NCI-H226 (cell line): ENCODE measurements around the gene KRT2.

ENCODE experiments used
- DNase-seq: peaks from one replicate; pipeline ENCODE4 v3.0.0-alpha.2; 2015

KRT2 gene

DNA sequence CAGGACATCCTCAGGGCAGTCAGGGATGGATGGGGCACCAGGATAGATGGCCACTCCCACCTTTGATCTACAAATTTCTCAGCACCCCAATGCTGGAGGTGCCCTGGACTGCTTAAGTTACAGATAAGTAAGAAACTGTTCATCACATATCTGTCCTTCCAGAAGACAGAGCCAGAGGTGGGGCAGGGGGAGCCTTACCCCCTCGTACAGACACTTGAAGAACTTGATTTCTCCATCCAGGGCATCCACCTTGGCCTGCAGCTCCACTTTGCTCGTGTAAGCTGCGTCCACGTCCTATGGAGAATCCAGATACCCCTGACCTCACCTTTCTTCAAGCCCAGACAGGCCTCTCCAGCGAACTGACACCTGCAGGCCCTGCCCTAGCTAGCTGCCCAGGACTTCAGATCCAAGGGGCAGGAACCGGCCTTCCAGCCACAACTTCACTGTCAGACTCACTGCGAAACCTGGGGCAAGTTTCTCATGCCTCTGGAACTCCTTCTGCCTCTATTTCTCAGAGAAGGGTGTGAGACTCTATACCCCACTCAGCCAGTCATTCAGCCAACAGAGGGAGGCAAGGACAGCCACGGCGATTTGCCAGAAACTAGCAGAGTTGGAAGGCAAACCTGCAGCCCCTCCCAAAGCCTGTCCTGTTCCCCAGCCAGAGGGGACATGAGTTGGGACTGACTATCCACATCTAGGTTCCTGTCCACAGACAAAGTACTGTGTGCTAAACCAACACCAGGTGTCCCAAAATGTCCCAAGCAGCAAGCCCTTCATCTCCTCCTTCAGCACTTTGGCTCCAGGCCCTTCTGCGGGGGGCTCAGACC, 37.4 kb downstream of the KRT2 start:
- no peak for DNase-seq

DNA sequence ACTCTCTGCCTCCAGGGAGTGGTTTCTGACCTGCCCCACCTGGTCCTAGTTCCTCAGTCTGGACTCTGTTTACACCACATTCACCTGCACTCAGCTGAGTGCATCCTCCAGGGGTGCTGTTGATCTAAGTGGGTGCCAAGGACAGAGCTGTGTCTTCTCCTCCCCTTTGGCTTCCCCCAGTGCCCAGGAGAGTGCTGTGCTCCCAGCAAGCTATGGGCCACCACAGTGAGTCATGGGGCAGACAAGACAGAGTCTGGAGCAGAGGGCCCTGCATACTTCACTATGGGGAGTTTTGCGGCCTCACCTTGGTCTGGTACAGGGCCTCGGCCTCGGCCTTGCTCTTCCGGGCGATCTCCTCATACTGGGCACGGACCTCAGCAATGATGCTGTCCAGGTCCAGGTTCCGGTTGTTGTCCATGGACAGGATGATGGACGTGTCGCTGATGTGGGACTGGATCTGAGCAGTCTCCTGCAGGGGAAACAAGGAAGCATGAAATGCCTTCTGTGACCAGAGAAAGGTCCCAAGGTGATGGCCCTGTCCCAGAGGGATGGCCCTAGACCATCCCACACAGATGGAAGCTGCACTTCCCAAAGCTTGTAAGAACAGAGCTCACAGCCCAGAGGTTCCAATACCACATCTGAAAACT, 38.5 kb downstream of the KRT2 start:
- no peak for DNase-seq

DNA sequence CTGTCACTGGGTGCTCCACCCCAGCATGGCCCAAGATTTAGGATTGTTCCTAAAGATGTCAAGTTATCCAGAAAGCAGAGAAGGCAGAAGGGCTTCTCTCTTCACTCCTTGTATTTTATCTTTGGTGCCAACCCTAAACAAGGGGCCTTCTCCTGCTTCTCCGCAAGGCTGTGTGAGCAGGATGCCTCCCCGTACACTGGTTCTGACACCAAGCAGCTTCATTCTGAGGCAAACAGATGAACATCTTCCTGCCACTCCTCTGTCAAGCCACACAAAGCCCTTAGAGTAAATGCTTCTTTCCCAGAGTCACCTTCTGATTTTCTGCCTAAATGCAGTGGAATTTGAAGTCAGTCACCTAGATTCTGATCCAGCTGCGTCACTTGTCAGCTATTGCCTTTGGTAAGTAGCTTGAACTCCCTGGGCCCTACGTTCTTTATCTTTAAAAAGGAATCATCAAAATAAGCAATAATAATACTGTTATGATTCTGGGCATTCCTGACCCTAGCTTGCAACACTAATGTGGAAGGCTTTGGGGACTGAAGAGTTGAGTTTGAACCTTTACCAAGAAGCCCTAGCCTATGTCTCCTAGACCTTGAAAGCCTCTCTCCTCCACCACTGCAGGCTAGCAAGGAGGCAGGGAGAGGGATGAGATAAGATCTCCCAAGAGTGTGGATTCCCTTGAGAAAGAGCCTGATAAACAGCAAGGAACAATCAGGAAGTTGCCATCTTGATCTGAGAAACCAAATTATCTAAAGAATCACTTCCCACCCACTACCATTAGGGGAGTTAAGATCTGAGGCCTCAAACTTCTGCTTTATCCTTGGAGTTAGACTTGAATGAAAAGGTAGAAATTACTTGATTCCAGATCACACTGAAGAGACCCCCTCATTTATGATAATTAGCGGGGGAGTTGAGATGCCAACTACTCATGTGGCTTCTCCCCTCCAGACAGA, 39.3 kb downstream of the KRT2 start:
- DNase-seq, result no peak

DNA sequence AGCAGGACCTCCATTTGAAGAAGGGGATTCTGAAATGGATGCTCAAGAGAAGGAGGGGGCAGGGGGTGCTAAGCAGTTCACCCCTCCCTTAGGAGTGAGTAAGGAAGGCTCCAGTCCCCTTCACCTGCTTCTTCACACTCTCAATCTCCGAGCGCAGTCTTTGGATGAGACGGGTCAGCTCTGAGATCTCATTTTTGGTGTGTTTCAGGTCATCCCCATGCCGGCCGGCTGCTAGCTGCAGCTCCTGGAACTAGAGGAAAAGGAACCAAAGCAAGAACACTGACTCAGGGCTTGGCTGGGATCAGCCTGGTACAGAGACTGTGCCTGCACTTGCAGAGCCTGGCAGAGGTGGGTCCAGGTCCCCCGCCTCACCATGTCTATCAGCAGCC, 40.9 kb downstream of the KRT2 start:
- no peak for DNase-seq

DNA sequence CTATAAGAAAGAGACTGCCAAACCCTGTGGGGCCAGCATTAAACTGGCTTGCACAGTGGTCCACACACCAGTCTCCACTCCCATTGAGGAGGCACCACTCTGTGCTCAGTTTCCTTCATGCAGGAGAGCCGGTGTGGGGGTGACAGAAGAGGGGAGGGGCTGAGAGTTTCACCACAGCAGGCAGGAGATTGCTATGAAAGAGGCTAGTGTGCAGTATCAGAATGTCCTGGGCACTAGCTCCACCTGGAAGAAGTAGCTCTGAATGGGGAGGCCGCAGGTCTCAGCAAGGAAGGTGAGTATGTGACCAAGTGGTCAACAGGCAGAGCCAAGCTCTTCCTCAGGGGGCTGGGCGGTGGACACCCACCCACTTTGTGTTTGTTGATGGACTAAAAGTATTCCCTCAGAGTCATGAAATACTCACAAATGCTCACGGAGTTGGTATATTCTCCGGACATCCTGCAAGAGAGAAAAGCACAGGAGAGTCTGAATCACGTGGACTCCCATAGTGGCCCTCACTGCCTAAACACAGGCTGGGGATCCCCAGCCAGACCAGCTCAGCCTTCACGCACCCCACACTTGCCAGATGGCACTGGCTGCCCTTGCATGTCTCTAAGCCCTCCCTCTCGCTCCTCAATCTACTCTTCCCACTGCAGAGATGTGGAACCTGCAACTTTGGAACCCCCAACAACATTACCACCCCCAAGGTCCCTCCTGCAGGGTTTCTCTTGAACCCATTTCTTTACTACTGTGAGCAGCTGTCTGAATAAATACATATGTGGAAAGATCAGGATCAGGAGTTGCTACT, 43.0 kb downstream of the KRT2 start:
- no peak for DNase-seq

DNA sequence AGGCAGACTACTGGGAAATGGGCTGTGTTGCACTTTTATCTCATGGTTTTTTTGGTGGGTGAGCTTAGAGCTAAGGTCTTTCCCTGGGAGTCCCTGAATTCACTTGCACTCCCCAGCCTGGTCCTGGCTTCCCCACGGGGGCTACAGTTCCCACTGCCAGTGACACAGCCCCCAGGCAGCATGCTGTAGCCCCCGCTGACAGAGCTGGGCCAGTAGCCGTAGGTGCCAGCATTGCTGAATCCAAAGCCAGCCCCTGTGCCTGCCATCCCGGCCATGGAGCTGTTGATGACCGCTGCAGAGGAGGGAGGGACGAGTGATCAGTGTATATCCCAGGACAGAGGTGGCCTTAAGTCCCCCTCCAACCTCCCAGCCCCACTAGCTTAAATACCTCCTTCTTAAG, 43.9 kb downstream of the KRT2 start:
- no peak for DNase-seq

DNA sequence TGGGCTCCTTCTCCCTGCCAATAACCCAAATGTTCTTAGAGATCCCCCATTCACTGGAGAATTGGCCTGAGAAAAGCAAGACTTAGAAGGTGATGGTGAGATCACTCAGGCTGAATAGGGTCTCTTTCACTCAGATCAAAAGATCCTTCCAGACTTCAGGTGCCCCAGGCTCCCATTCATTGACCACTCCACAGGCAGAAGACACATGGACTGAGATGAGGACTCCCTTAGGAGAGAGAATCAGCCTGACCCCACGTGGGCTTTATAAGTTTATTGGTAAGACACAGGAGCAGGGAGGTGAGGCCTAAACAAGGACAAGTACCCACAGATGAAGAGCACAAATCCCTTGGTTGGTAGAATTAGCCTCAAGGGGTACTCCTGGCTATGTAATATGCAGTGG, 44.7 kb downstream of the KRT2 start:
- DNase-seq, result no peak

DNA sequence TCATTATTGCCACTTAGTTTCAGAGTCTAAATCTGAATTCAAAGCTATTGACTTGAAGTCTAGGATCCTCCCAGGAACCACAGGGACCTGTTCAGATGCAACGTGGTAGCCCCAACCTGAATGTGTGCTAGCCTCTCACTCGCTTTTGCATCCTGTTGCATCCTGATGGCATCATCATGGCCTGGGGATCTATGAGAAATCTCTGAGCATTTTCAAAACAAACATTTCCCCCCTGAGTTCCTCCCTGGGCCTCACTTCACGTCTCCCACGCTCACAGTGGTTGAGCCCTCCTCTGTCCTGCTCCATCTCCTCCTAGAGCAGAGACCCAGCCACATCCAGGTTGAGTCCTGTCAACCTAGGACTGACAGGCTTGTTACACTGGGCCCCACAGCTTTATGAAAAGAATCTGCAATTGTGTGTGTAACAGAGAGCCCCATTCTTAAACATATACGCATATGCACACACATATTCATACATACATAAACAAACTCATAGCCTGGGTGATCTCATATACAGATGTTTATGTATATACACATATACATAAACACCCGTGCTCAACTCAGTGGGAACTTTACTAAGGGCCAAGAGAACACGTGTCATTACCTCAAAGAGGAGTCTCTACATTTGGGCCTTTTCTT, 45.3 kb downstream of the KRT2 start:
- DNase-seq, result no peak

DNA sequence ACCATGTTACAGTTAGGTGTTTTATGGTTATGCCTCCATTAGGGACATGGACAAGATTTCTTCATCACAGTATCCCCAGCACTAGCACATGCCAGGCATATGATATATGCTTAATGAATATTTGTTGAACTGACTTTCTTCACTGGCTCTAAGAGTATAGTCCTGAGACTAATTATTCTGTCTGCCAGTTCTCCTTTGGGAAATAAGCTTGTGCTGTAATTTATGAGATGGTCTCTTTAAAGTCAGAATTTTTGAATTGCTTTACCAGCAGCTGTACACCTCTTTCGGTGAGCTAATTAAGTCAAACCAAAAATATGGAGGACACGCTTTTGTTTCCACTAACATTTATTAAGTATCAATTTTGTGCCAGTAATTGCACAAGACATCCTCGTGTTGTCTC, 45.9 kb downstream of the KRT2 start:
- DNase-seq, result no peak

DNA sequence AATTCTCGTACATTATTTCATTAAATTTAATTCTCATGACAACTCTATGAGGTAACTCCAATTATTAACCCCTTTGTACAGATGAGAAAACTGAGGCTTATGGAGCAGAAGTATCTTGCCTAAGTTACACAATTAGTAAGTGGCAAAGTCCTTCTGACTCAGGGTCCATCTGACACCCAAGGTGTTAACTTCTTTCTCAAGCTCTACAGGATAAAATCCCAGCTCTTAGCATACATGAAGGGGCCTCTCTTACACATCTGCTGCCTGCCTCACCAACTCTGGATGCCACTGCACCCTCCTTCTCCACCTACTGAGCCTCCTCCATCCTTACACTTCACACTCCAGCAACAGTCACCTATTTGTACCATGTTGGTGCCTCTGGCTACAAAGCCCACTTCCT, 46.5 kb downstream of the KRT2 start:
- no peak for DNase-seq

DNA sequence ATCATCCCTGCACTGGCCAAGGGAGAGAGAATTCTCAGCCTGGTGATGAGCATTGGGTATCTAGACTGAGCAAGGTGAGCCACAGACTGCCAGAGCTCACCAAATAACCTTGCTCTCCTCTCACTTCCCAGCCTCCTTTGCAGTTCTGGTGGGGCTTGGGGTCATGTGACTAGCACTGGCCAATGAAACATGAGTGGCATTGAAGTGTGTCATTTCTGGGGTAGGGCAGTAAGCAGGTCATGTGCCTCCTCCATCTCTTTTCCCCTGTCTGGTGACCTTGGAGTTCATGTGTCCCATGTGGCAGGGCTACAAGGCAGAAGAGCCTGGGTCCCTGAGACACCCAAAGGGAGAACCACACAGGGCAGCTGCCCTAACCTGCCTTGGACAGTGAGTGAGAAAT, 47.2 kb downstream of the KRT2 start:
- DNase-seq, result no peak

DNA sequence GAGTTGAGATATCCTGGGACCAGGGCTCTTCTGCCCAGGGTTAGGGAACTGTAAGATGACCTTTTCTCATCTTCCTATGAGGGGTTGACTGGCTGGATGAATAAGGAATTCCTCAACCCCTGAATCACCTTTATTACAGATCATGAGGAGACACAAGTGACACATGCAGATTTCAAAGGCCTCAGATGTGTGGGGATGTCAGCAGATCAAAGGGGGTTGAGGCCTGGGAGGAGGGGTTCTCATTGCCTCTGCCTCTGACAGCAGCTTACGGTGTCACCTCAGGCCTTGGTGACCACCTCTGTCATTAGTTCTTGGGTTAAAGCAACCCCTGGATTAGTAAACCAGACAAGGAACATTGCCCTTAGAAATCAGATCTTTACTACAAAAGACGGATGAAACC, 48.7 kb downstream of the KRT2 start:
- DNase-seq, result no peak

DNA sequence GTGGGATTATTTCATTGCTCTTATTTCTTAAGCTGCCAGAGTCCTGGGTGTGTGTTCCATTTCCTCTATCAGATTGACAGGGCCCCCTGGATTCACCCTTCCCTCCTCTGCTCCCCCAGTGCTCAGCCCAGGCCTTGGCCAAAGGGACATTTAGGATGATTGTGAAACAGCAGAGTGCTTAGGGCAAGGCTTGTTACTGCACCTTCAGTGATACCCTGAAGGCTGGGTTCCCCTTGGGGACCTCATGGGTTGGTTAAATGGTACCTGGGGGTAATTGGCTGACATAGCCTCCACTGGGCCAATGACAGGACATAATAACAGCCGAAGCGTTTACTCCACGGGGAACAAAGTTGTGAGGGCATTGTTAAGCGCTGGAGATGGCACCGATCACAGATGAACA, 49.5 kb downstream of the KRT2 start:
- DNase-seq, result no peak

DNA sequence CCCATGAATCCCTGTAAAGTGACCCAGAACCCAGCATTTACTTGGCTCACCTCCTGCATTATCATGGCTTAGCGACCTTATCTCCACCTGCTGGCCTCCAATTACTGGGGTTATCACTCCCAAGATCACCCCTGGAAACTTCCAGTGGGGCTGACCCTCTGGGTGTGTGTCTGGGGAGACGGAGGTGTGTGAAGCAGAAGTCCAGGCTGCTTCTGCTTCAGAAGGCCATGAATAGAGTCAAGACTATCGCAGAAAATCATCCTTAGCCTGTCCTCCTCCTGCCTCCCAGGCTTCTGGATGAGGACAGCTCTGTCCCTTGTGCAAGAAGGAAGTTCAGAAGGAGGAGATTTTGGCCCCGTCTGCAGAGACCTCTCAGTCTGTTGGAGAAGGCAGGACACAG, 50.3 kb downstream of the KRT2 start:
- DNase-seq, result no peak

DNA sequence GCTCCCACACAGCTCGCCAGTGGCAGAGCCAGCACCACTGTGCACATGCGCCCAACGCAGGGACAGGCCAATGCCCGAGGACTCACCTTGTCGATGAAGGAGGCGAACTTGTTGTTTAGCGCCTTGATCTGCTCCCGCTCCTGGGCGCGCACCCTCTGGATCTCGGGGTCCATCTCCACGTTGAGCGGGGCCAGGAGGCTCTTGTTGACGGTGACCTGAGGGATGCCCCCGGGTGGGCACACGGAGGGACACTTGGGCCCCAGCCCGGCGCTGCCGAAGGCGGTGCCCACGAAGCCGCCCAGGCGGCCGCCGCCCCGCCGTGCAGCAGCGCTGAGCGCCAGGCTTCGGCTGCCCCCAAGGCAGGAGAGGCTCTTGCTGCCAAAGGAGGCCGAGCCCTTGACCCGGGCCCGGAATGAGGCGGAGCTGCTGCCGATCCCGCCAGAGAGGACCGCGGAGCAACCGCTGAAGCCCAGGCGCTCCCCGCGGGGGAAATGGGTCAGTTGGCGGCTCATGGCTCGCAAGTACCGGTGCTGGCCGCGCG, 51.0 kb downstream of the KRT2 start, which contains the start of gene KRT72:
TSS of gene KRT72 (minus strand) at position 523 of the 541 bp plus-strand sequence. CDS start at position 512, 11 bp downstream.
- DNase-seq, result no peak

DNA sequence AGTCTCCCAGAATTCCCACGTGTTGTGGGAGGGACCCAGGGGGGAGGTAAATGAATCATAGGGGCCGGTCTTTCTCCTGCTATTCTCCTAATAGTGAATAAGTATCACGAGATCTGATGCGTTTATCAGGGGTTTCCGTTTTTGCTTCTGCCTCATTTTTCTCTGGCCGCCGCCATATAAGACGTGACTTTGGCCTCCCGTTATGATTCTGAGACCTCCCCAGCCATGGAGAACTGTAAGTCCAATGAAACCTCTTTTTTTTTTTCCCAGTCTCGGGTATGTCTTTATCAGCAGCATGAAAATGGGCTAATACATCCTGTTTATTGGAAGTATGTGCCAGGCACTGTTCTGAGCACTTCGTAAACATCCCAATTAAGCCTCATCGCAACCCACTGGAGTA, 51.5 kb downstream of the KRT2 start:
- DNase-seq, result no peak

DNA sequence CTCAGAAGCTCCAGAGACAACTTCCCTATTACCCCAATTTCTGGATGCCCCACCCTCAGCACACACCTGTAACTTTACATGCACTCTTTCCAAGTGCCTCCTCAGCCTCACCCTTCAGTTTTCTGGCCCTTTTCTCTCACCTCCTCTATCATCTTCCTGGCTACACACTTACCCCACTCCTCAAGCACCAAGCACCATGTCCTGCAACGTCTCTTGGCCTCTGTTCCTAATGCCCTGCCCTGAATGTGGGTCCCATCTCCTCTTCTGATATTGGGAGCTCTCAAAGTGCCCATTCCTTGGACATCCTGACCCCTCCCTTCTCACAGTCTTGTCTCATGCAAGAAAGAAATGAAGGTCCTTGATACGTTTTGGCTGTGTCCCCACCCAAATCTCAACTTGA, 51.9 kb downstream of the KRT2 start:
- no peak for DNase-seq

DNA sequence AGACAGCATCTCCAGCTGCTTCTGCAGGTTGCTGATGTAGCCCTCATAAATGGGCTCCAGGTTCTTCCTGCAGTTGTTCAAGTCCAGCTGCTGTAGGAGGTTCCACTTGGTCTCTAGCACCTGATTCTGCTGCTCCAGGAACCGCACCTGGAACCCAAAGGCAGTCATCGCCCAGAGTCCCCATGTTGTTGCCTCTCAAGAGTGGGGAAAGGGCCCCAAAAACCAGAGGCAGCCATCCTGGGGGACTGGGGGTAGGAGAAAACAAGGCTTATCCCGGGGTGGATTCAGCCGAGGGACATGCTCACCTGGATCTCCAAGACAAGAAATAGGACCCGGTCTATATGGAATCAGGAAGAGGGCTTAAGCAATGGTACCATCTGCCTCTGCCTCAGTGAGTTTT, 53.0 kb downstream of the KRT2 start:
- no peak for DNase-seq
